Measurements from ENCODE around the gene SLIT3. TPM values are rescaled to one million over a fixed set of nuclear protein-coding genes. Genes with fewer than 3 reads are reported as not detected.

The SLIT3 gene
- total and polyA plus RNA-seq, 10 of the 15 experiments (the other 5 are each of a cell fraction or from before 2014, with no cell fraction given) = 0.05 TPM; not detected in 9

DNA sequence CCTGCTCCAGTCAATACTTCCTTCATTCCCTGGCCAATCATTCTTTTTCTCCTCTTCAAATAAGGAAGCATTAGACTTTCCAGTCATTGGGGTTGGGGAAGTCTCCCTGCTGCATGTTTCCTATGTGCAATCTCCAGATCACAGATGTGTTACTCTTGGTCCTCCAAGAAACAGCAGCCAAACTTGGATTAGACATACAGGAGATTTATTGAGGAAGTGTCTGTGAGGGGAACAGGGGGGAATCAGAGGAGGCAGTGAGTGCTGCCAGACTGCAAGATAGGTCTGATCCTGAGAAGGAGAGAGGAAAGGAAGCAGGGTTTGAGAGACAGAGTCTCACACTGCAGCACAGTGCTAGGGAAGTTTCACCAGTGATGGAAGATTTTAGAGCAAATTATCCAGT is 40.6 kb upstream of the SLIT3 start:
- no TSS peak for BruUV-seq (replicated peaks)

More for the DNA sequence above, 40.6 kb upstream of the SLIT3 start:
- no peak overlapping the region for H3K4me2 ChIP-seq (ENCODE audit: control insufficient read depth, insufficient read depth)
- no peak for TF ChIP-seq EED (IDR thresholded peaks at IDR 0.05; ENCODE audit: low read depth)
- no peak for TF ChIP-seq TBL1XR1 (IDR thresholded peaks at IDR 0.05; ENCODE audit: low read depth, low read length)
- TF ChIP-seq, protein P1, sequence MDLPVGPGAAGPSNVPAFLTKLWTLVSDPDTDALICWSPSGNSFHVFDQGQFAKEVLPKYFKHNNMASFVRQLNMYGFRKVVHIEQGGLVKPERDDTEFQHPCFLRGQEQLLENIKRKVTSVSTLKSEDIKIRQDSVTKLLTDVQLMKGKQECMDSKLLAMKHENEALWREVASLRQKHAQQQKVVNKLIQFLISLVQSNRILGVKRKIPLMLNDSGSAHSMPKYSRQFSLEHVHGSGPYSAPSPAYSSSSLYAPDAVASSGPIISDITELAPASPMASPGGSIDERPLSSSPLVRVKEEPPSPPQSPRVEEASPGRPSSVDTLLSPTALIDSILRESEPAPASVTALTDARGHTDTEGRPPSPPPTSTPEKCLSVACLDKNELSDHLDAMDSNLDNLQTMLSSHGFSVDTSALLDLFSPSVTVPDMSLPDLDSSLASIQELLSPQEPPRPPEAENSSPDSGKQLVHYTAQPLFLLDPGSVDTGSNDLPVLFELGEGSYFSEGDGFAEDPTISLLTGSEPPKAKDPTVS (IDR thresholded peaks at IDR 0.05; ENCODE audit: low read depth, low read length) = no peak
- TF ChIP-seq ZNF207 (IDR thresholded peaks at IDR 0.05; ENCODE audit: borderline replicate concordance) = no peak
- no peak for TF ChIP-seq SMC3 (IDR thresholded peaks at IDR 0.05; ENCODE audit: borderline replicate concordance, low read length)
- TF ChIP-seq FOXM1 (IDR thresholded peaks at IDR 0.05; ENCODE audit: low read depth, low read length) = no peak
- no peak for TF ChIP-seq EP300 (IDR thresholded peaks at IDR 0.05; ENCODE audit: borderline replicate concordance in 1 of 2, control insufficient read depth in 1 of 2, low read depth in 2 of 2, low read length in 2 of 2)
- TF ChIP-seq WRNIP1 (IDR thresholded peaks at IDR 0.05; ENCODE audit: borderline replicate concordance, low read depth, low read length) = no peak
- TF ChIP-seq RFX5 (IDR thresholded peaks at IDR 0.05; ENCODE audit: low read depth, low read length) = no peak
- no peak for TF ChIP-seq STAT3 (IDR thresholded peaks at IDR 0.05; ENCODE audit: low read depth, low read length)
- no peak for TF ChIP-seq FOXK2 (IDR thresholded peaks at IDR 0.05)
- no peak for TF ChIP-seq KAT2A (conservative IDR thresholded peaks at IDR 0.05; ENCODE audit: control insufficient read depth, low read depth, low read length)
- TF ChIP-seq, protein P2, sequence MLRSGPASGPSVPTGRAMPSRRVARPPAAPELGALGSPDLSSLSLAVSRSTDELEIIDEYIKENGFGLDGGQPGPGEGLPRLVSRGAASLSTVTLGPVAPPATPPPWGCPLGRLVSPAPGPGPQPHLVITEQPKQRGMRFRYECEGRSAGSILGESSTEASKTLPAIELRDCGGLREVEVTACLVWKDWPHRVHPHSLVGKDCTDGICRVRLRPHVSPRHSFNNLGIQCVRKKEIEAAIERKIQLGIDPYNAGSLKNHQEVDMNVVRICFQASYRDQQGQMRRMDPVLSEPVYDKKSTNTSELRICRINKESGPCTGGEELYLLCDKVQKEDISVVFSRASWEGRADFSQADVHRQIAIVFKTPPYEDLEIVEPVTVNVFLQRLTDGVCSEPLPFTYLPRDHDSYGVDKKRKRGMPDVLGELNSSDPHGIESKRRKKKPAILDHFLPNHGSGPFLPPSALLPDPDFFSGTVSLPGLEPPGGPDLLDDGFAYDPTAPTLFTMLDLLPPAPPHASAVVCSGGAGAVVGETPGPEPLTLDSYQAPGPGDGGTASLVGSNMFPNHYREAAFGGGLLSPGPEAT (IDR thresholded peaks at IDR 0.05; ENCODE audit: low read depth) = no peak
- intact Hi-C loops (cut with micrococcal nuclease; ENCODE audit: unreplicated experiment) = loop anchor here (10.0 kb wide), 1 partner anchor 233 kb away; no protein-coding TSS in a partner anchor
- no peaks in the 10 kb centered on the region; the same call in 1 of the 2 replicates for H4K20me1 ChIP-seq (ENCODE audit: control insufficient read depth, insufficient read depth)
- 0 out of 4 replicates have a peak, but pooled peaks cover 2% of the 10 kb centered on the region in 2 experiments for H3K27me3 ChIP-seq (replicated peaks in 1 of 2; ENCODE audit: control insufficient read depth in 2 of 2, insufficient read depth in 2 of 2, low read length in 1 of 2)
- H3K4me3 ChIP-seq = no peak overlapping the region
- DNase-seq (ENCODE audit: low read depth, low spot score) = no peak
- H3K9ac ChIP-seq (ENCODE audit: control insufficient read depth, insufficient read depth, low read length) = no peak overlapping the region
- H3K9me3 ChIP-seq (replicated peaks; ENCODE audit: control insufficient read depth, insufficient read depth, low read length) = no peaks in the 10 kb centered on the region
- ChIA-PET CTCF (no interaction called here), POLR2A (no interaction called here), SMC1A (ENCODE audit: uncharacterized antibody, unreplicated experiment) (no interaction called here), RAD21 (ENCODE audit: unreplicated experiment) (no interaction called here)
- H3K27ac ChIP-seq (ENCODE audit: control insufficient read depth, insufficient read depth) = no peak overlapping the region
- no peaks in the 10 kb centered on the region for H3K4me1 ChIP-seq (ENCODE audit: control insufficient read depth, insufficient read depth, low read length)
- in situ Hi-C loops (cut with MboI) = no loop called here
- no peak overlapping the region for H2AFZ ChIP-seq (ENCODE audit: control insufficient read depth, low read depth, low read length)
- no peaks in the 10 kb centered on the region for H3K79me2 ChIP-seq (ENCODE audit: control insufficient read depth, insufficient read depth, low read length)
- H3K36me3 ChIP-seq (ENCODE audit: control insufficient read depth in 2 of 2, insufficient read depth in 2 of 2, low read length in 1 of 2) = no peaks in the 10 kb centered on the region
- no peak for ATAC-seq
- FAIRE-seq = no peak
